Measurements from ENCODE around the gene PLIN3.
"Not testable (repeated sequence)": the region's sequence is repeated elsewhere in the genome, so short reads cannot be mapped to it uniquely, and the experiment has no call there.

- not testable (repeated sequence) for TF ChIP-seq CTCF (conservative IDR thresholded peaks at IDR 0.05); ZFX (IDR thresholded peaks at IDR 0.05)
Observed at GRCh38 chr19:4892962-4893361, 25.5 kb upstream of the PLIN3 start.

All from C4-2B (cell line).